Measurements from ENCODE around the gene SPACA7. TPM values are rescaled to one million over a fixed set of nuclear protein-coding genes. Genes with fewer than 3 reads are reported as not detected.
"Not testable (repeated sequence)": the region's sequence is repeated elsewhere in the genome, so short reads cannot be mapped to it uniquely, and the experiment has no call there.

SPACA7 gene
- polyA plus RNA-seq, 3 donors, result not detected

DNA sequence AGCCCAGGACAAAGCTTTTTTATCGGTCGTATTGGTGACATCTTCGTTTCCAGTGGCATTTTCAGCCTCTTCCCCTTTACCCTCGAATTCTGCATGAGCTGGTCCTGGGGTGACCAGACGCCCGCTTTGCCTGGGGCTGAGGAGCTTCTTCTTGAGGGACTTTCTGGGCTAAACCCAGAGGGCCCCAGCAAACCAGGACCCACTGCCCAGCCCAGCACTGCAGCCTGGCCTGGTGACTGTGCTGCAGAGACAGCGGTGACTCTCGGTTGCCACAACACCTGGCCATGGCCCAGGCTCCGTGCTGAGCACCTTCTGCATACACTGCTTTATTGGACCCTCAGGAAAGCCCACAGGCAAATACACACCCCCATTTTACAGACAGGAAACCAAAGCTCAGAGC, 21.0 kb downstream of the SPACA7 start:
- H3K27ac Mint-ChIP-seq, result no peak overlapping the region
- no peak overlapping the region for H3K4me3 Mint-ChIP-seq
- no peak overlapping the region for H3K27ac ChIP-seq (ENCODE audit: low read depth in 1 of 2, low read length in 2 of 2)
- no peak overlapping the region for H2AFZ ChIP-seq (ENCODE audit: insufficient read depth, low read depth, low read length, poor library complexity, severe bottlenecking)
- H3K9me3 ChIP-seq (replicated peaks in 1 of 2; ENCODE audit: control insufficient read depth in 1 of 2, insufficient read depth in 1 of 2, low read length in 2 of 2), result no peaks in the 10 kb centered on the region
- intact Hi-C loops (cut with micrococcal nuclease), result no loop called here
- no peaks in the 10 kb centered on the region for H3K4me1 ChIP-seq (ENCODE audit: control insufficient read depth in 1 of 2, insufficient read depth in 2 of 2, low read length in 2 of 2)
- H3K27me3 ChIP-seq (ENCODE audit: control insufficient read depth in 2 of 2, insufficient read depth in 2 of 2, low read length in 2 of 2), result no peaks in the 10 kb centered on the region
- no peak overlapping the region for H3K4me2 ChIP-seq (replicated peaks; ENCODE audit: extremely low read depth, low read length, poor library complexity, severe bottlenecking)
- WGBS (ENCODE audit: insufficient coverage), result 91% methylated on average over 7 of the region's 9 CpGs
- H3K4me1 Mint-ChIP-seq, result no peaks in the 10 kb centered on the region
- no peaks in the 10 kb centered on the region for H3K36me3 ChIP-seq (replicated peaks in 1 of 2; ENCODE audit: control insufficient read depth in 1 of 2, insufficient read depth in 2 of 2, low read length in 2 of 2)
- TF ChIP-seq, protein P1, sequence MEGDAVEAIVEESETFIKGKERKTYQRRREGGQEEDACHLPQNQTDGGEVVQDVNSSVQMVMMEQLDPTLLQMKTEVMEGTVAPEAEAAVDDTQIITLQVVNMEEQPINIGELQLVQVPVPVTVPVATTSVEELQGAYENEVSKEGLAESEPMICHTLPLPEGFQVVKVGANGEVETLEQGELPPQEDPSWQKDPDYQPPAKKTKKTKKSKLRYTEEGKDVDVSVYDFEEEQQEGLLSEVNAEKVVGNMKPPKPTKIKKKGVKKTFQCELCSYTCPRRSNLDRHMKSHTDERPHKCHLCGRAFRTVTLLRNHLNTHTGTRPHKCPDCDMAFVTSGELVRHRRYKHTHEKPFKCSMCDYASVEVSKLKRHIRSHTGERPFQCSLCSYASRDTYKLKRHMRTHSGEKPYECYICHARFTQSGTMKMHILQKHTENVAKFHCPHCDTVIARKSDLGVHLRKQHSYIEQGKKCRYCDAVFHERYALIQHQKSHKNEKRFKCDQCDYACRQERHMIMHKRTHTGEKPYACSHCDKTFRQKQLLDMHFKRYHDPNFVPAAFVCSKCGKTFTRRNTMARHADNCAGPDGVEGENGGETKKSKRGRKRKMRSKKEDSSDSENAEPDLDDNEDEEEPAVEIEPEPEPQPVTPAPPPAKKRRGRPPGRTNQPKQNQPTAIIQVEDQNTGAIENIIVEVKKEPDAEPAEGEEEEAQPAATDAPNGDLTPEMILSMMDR (IDR thresholded peaks at IDR 0.05), result no peak
- DNase-seq, result no peak
- H3K4me3 ChIP-seq (replicated peaks in 1 of 3; ENCODE audit: low read depth in 2 of 3, low read length in 3 of 3), result no peak overlapping the region
- peaks cover 2 to 3% (median 3%) of the 10 kb centered on the region in 3 donors for H3K27me3 Mint-ChIP-seq (ENCODE audit: low read depth in 3 of 3)
- H3K9me3 Mint-ChIP-seq, result peaks cover 0 to 12% (median 2%) of the 10 kb centered on the region in 7 donors
- no peaks in the 10 kb centered on the region for H3K79me2 ChIP-seq (ENCODE audit: insufficient read depth, low read length)
- no peak overlapping the region for H3K9ac ChIP-seq (ENCODE audit: insufficient read depth, low read length, poor library complexity, severe bottlenecking)
- no peaks in the 10 kb centered on the region for H4K20me1 ChIP-seq (ENCODE audit: insufficient read depth, low read length)
- H3K36me3 Mint-ChIP-seq, result no peaks in the 10 kb centered on the region

DNA sequence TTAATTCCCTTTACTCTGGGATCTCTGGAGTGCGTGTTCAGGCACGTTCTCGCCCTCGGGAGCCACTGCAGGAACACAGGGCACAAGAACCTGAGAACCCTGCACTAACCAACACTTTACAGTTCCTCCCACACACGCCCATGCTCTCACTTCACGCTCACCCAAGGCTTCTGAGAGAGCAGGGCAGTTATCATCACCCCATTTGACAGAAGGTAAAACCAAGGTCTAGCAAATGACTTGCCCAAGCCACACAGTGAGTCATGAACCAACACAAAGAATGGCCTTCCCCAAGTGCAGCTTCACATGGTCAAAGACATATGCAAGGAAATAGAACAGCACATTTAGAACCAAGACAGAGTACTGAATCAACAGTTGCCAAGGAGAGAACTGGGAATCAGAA, 22.2 kb downstream of the SPACA7 start:
- intact Hi-C loops (cut with micrococcal nuclease); H3K4me1 ChIP-seq (ENCODE audit: control insufficient read depth in 1 of 2, insufficient read depth in 2 of 2, low read length in 2 of 2); H3K4me3 Mint-ChIP-seq; H3K4me3 ChIP-seq (replicated peaks in 1 of 3; ENCODE audit: low read depth in 2 of 3, low read length in 3 of 3); H3K4me2 ChIP-seq (replicated peaks; ENCODE audit: extremely low read depth, low read length, poor library complexity, severe bottlenecking); H2AFZ ChIP-seq (ENCODE audit: insufficient read depth, low read depth, low read length, poor library complexity, severe bottlenecking); H3K27me3 Mint-ChIP-seq (ENCODE audit: low read depth in 3 of 3); H3K27ac ChIP-seq (ENCODE audit: low read depth in 1 of 2, low read length in 2 of 2); H3K9me3 ChIP-seq (replicated peaks in 1 of 2; ENCODE audit: control insufficient read depth in 1 of 2, insufficient read depth in 1 of 2, low read length in 2 of 2); H3K4me1 Mint-ChIP-seq; H4K20me1 ChIP-seq (ENCODE audit: insufficient read depth, low read length); H3K27ac Mint-ChIP-seq; H3K36me3 ChIP-seq (replicated peaks in 1 of 2; ENCODE audit: control insufficient read depth in 1 of 2, insufficient read depth in 2 of 2, low read length in 2 of 2); H3K79me2 ChIP-seq (ENCODE audit: insufficient read depth, low read length); H3K36me3 Mint-ChIP-seq; H3K9ac ChIP-seq (ENCODE audit: insufficient read depth, low read length, poor library complexity, severe bottlenecking); DNase-seq; H3K27me3 ChIP-seq (ENCODE audit: control insufficient read depth in 2 of 2, insufficient read depth in 2 of 2, low read length in 2 of 2): not testable (repeated sequence)
- WGBS (ENCODE audit: insufficient coverage), result no CpG with 5 or more reads among the region's 6 CpGs
- peaks cover 0 to 12% (median 2%) of the 10 kb centered on the region in 7 donors for H3K9me3 Mint-ChIP-seq

DNA sequence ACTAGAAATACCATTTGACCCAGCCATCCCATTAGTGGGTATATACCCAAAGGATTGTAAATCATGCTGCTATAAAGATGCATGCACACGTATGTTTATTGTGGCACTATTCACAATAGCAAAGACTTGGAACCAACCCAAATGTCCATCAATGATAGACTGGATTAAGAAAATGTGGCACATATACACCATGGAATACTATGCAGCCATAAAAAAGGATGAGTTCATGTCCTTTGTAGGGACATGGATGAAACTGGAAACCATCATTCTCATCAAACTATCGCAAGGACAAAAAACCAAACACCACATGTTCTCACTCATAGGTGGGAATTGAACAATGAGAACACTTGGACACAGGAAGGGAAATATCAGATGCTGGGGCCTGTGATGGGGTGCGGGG, 33.7 kb downstream of the SPACA7 start:
- H3K4me1 ChIP-seq (ENCODE audit: control insufficient read depth in 1 of 2, insufficient read depth in 2 of 2, low read length in 2 of 2); H3K27ac Mint-ChIP-seq; H3K27me3 Mint-ChIP-seq (ENCODE audit: low read depth in 3 of 3); H3K79me2 ChIP-seq (ENCODE audit: insufficient read depth, low read length); H3K9me3 ChIP-seq (replicated peaks in 1 of 2; ENCODE audit: control insufficient read depth in 1 of 2, insufficient read depth in 1 of 2, low read length in 2 of 2); H3K4me2 ChIP-seq (replicated peaks; ENCODE audit: extremely low read depth, low read length, poor library complexity, severe bottlenecking); H3K27me3 ChIP-seq (ENCODE audit: control insufficient read depth in 2 of 2, insufficient read depth in 2 of 2, low read length in 2 of 2); H3K9ac ChIP-seq (ENCODE audit: insufficient read depth, low read length, poor library complexity, severe bottlenecking); H3K36me3 Mint-ChIP-seq; H3K4me1 Mint-ChIP-seq; H3K36me3 ChIP-seq (replicated peaks in 1 of 2; ENCODE audit: control insufficient read depth in 1 of 2, insufficient read depth in 2 of 2, low read length in 2 of 2); H3K4me3 Mint-ChIP-seq; H4K20me1 ChIP-seq (ENCODE audit: insufficient read depth, low read length); DNase-seq; H2AFZ ChIP-seq (ENCODE audit: insufficient read depth, low read depth, low read length, poor library complexity, severe bottlenecking); H3K4me3 ChIP-seq (replicated peaks in 1 of 3; ENCODE audit: low read depth in 2 of 3, low read length in 3 of 3); H3K27ac ChIP-seq (ENCODE audit: low read depth in 1 of 2, low read length in 2 of 2); intact Hi-C loops (cut with micrococcal nuclease): not testable (repeated sequence)
- peaks cover 3 to 15% (median 12%) of the 10 kb centered on the region in 7 donors for H3K9me3 Mint-ChIP-seq
- 80% methylated on average over 1 of the region's 3 CpGs for WGBS (ENCODE audit: insufficient coverage)

All from CD14-positive monocyte (primary cell).